GM12801 (cell line): ENCODE measurements around the gene C15orf40.

Source experiments
- CTCF ChIP-seq: IDR thresholded peaks from one replicate; pipeline ENCODE4 v1.5.1; 2011; ENCODE audit warnings: control low read depth; ENCODE audit not compliant: insufficient read length; ENCODE audit errors: extremely low read depth

The C15orf40 gene

DNA sequence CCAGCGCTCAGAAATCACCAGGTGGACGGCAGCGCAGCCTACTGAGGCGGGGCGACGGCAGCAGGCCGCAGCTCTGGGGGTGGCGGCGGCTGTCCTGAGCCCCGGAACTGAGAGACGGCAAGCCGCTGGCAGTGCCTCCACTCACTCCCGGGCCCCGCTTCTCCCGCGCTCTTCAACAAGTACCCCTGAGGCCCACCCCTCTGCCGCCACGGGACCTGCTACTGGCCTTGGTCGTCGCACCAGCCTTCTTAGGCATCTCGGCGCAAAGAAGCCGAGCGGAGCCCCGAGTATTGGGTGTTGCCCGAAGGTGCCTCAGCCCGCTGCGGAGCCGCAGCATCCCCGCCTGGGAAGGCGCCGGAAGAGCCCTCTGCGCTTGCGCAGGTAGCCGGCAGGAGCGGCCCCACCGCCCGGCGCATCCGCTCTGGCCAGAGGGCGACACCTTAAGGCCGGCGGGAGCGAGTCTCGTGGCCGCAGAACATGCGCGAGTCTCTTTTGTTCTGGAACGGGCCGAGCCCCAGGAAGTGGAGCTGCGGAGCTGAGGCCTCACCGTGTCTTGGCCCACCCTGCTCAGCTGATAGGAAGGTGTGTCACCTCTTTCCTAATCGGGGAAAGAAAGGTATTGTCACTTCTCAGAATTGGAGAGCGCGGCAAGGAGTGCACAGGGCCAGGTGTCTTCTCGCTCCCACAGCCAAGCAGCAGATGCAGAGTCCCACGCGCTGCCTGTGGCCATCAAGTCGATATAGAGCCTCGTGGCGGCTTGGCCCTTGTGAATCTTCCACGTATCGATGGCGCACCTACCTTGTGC is at the start of gene C15orf40:
Gene C15orf40, minus strand, starts transcription at position 369 of the 805 bp plus-strand sequence. Its CDS starts 32 bp downstream, at position 337.
- no peak for TF ChIP-seq CTCF

- TF ChIP-seq CTCF, result no peak
Measured at GRCh38 chr15:83057696-83058376, 46.4 kb upstream of the C15orf40 start.

DNA sequence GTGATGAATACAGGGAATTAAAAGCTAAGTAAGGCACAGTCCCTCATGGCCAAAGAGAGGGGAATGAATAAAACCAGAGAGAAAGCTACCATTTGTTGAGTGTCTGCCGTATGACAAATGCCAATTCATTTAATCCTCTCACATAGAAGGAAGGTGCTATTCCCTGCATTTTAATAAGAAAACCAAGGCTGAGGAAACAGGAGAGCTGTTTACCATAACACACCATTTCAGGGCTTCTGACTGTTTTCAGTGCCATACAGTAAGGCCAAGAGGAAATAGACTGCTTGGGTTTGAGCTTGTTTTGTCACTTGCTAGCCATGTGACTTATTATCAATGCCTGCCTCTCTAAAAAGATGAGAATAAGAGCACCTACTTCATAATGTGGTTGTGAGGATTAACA is 45.6 kb upstream of the C15orf40 start:
- TF ChIP-seq CTCF, result no peak

GRCh38 chr15:83053151-83053550 is 41.7 kb upstream of the C15orf40 start:
- no peak for TF ChIP-seq CTCF

GRCh38 chr15:83046558-83047127 is 35.2 kb upstream of the C15orf40 start:
- TF ChIP-seq CTCF, result no peak

GRCh38 chr15:83044156-83044555 is 32.7 kb upstream of the C15orf40 start:
- TF ChIP-seq CTCF, result no peak

- TF ChIP-seq CTCF, result no peak
Measured at GRCh38 chr15:83039206-83039605, 27.8 kb upstream of the C15orf40 start.
